GM12891 (cell line): ENCODE data around the gene PCDHGA12.

Source experiments
- PAX5 ChIP-seq: IDR thresholded peaks from 2 replicates; pipeline ENCODE4 v1.6.1; 2011; ENCODE audit warnings: low read length, moderate library complexity, mild to moderate bottlenecking; ENCODE audit not compliant: insufficient read depth, severe bottlenecking
- POLR2A ChIP-seq: IDR thresholded peaks from 2 replicates; pipeline ENCODE4 v1.6.1; 2011; ENCODE audit warnings: low read depth, low read length, control low read depth
- POLR2AphosphoS5 ChIP-seq: IDR thresholded peaks from 2 replicates; pipeline ENCODE4 v1.6.1; 2011; ENCODE audit warnings: low read depth, low read length, control low read depth
- POU2F2 ChIP-seq: IDR thresholded peaks from 2 replicates; pipeline ENCODE4 v1.6.1; 2011; ENCODE audit warnings: low read depth, mild to moderate bottlenecking, control low read depth, low read length, moderate library complexity
- SPI1 ChIP-seq: IDR thresholded peaks from 2 replicates; pipeline ENCODE4 v1.6.1; 2011; ENCODE audit warnings: low read depth, low read length, control low read depth
- TAF1 ChIP-seq: IDR thresholded peaks from 2 replicates; pipeline ENCODE4 v1.6.1; 2011; ENCODE audit warnings: low read depth, low read length, control low read depth

DNA sequence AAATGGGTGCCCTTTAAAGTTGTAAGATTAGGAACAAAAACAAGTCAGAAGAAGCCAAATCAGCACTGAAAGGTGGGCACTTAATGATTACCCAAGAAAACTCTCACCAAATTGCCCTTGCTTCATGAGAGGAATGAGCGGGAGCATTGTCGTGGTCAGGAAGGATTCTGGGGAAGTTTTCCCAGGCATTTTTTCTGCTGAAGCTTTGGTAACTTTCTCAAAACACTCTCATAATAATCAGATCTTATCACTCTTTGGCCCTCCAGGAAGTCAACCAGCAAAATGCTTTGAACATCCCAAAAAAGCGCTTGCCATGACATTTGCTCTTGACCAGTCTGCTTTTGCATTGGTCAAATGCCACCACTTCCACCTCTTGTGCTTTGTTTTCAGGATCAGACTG lies 35.0 kb downstream of the PCDHGA12 start:
- no peak for TF ChIP-seq POLR2A
- TF ChIP-seq POLR2AphosphoS5, result no peak
- TF ChIP-seq PAX5, result no peak
- no peak for TF ChIP-seq TAF1
- no peak for TF ChIP-seq SPI1
- no peak for TF ChIP-seq POU2F2
